NT2/D1 (cell line): ENCODE data around the gene KRTCAP2.

ENCODE experiments used
- SUZ12 ChIP-seq: IDR thresholded peaks from 2 replicates; pipeline ENCODE4 v1.6.1; 2011; ENCODE audit not compliant: insufficient read length, insufficient read depth; ENCODE audit errors: extremely low read depth
- YY1 ChIP-seq: IDR thresholded peaks from 2 replicates; pipeline ENCODE4 v1.6.1; 2011; ENCODE audit not compliant: insufficient read length, insufficient read depth
- ZNF274 ChIP-seq: IDR thresholded peaks from 2 replicates; pipeline ENCODE4 v1.6.1; 2011; ENCODE audit warnings: mild to moderate bottlenecking, low read depth, low read length

DNA sequence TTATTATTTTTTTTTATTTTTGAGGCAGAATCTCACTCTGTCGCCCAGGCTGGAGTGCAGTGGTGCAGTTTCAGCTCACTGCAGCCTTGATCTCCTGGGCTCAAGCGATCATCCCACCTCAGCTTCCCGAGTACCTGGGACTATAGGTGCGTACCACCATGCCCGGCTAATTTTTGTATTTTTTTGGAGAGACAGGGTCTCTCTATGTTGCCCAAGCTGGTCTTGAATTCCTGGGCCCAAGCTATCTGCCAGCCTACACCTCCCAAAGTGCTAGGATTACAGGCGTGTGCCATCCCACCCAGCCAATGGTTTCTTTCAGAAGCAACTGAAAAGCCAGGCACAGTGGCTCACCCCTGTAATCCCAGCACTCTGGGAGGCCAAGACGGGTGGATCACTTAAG lies 2.3 kb downstream of the KRTCAP2 start:
- no peak for TF ChIP-seq YY1
- TF ChIP-seq ZNF274: no peak
- TF ChIP-seq SUZ12: no peak
